Suprapubic skin (tissue), 4 donors: ENCODE measurements around the gene CYP2R1. TPM values are rescaled to one million over a fixed set of nuclear protein-coding genes. Genes with fewer than 3 reads are reported as not detected.
A peak's percentile ranks its signal among the peaks of the same experiment; 100 is the strongest.

Source experiments
- DNase-seq, 2 donors: peaks; one replicate each; pipeline ENCODE4 v3.0.0-alpha.2; 2019; ENCODE audit warnings: low spot score in 2 of 2
- H3K27ac ChIP-seq: fragments of 200-600 bp; sonication (generic); one replicate; pipeline ENCODE4 v1.5.1; 2019
- H3K27me3 ChIP-seq: fragments of 200-600 bp; sonication (generic); one replicate; pipeline ENCODE4 v1.5.1; 2019
- H3K36me3 ChIP-seq: fragments of 200-600 bp; sonication (generic); one replicate; pipeline ENCODE4 v1.5.1; 2019
- H3K4me1 ChIP-seq: fragments of 200-600 bp; sonication (generic); one replicate; pipeline ENCODE4 v1.5.1; 2019
- H3K4me3 ChIP-seq: fragments of 200-600 bp; sonication (generic); one replicate; pipeline ENCODE4 v1.5.1; 2019; ENCODE audit warnings: mild to moderate bottlenecking
- H3K9me3 ChIP-seq: fragments of 200-600 bp; sonication (generic); one replicate; pipeline ENCODE4 v1.5.1; 2019
- EP300 ChIP-seq: sonication (generic); formaldehyde crosslinking; IDR thresholded peaks from one replicate; pipeline ENCODE4 v1.6.1; 2017; ENCODE audit warnings: antibody characterized with exemption
- POLR2A ChIP-seq, 2 donors: fragments of 450-650 bp; IDR thresholded peaks; one replicate each; pipeline ENCODE4 v1.6.1; 2017; ENCODE audit warnings: antibody characterized with exemption in 2 of 2, mild to moderate bottlenecking in 2 of 2, moderate library complexity in 2 of 2
- POLR2AphosphoS5 ChIP-seq, 3 donors: sonication (generic); formaldehyde crosslinking; IDR thresholded peaks; one replicate each; pipeline ENCODE4 v1.6.1; 2017; ENCODE audit warnings: antibody characterized with exemption in 3 of 3
- WGBS: methylation state at CpG from one replicate; pipeline ENCODE4 v1.1.5; 2018; 5-methylcytosine and 5-hydroxymethylcytosine counted together
- total RNA-seq, 4 donors: library from RNA; depleted of rRNA; stranded (reverse); fragments of >200 nt; gene quantifications; one replicate each; pipeline ENCODE4 v1.1.0, GENCODE V29; 2016
- TF ChIP-seq, protein P1 (sequence below), 2 donors: fragments of 200-600 bp in 1 of 2; fragments of 450-650 bp in 1 of 2; sonication (generic) in 1 of 2; IDR thresholded peaks; one replicate each; pipeline ENCODE4 v1.5.1; 2016 to 2019; ENCODE audit warnings: antibody characterized with exemption in 2 of 2, mild to moderate bottlenecking in 1 of 2, moderate library complexity in 1 of 2

The CYP2R1 gene
- total RNA-seq, 4 donors from 2014 or later, result 14.0 to 41.3 (median 20.6) TPM

DNA sequence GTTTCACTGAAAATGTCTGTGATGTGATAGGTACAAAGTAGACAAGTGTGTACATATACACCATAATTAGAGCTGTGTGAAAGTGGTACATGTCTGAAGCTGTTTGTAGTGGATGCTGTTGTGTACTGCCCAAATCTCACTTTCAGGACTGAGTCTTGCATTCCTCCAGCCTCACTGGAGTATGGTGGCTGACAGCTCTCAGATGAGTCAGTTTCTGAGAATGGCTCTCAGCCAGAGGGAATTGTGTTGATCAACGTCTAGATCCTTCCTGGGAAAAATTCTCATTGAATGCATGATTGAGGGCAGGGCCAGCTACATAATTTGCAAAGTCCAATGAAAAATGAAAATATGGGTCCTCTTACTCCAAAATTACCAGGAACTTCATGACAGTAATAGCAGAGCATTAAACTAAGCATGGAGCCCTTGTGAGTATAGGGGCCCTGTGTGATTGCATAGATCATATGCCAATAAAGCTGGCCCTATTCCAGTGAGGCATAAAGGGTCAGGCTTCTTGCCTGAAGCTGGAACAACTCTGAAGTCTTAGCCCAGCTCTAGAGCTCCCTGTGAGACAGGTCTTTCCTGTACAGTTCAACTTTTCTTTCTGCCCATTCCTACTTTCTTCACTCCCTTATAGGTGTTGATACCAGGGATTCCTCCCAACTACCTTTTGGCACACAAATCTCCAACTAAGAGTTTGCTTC is 10.8 kb upstream of the CYP2R1 start:
- TF ChIP-seq, protein P1, sequence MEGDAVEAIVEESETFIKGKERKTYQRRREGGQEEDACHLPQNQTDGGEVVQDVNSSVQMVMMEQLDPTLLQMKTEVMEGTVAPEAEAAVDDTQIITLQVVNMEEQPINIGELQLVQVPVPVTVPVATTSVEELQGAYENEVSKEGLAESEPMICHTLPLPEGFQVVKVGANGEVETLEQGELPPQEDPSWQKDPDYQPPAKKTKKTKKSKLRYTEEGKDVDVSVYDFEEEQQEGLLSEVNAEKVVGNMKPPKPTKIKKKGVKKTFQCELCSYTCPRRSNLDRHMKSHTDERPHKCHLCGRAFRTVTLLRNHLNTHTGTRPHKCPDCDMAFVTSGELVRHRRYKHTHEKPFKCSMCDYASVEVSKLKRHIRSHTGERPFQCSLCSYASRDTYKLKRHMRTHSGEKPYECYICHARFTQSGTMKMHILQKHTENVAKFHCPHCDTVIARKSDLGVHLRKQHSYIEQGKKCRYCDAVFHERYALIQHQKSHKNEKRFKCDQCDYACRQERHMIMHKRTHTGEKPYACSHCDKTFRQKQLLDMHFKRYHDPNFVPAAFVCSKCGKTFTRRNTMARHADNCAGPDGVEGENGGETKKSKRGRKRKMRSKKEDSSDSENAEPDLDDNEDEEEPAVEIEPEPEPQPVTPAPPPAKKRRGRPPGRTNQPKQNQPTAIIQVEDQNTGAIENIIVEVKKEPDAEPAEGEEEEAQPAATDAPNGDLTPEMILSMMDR (IDR thresholded peaks at IDR 0.05), result no peak
- no peak for TF ChIP-seq POLR2A (IDR thresholded peaks at IDR 0.05)
- TF ChIP-seq POLR2AphosphoS5 (IDR thresholded peaks at IDR 0.05), result no peak
- no peak for TF ChIP-seq EP300
- Histone ChIP-seq H3K9me3 (no peaks in the 10 kb centered on the region), H3K27me3 (no peaks in the 10 kb centered on the region), H3K36me3 (no peaks in the 10 kb centered on the region), H3K4me3 (no peak overlapping the region), H3K4me1 (peaks cover 17% of the 10 kb centered on the region), H3K27ac (no peak overlapping the region)
- no peak for DNase-seq
- WGBS, result 11% methylated on average over 1 of the region's 1 CpG

DNA sequence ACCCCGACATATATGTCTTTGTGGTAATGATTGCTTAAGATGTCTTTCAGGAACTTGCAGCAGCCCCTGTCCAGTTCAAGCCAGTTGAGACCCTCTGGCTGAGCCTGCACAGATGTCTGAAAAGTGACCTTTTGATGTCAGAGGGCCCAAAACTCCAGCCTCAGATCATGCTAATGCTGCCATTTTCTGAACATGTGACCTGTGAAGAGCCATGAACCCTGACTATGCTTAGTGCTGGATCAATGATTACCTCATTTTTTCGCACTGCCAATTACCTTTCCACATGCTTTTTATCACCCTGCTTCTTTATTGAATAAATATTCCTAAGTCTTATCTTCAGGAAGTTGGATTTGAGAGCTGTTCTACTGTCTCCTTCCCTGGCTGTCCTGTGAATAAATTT is 6.9 kb upstream of the CYP2R1 start:
- peaks cover 3% of the 10 kb centered on the region for H3K4me1 ChIP-seq
- H3K27me3 ChIP-seq, result no peaks in the 10 kb centered on the region
- no peak overlapping the region for H3K4me3 ChIP-seq
- WGBS, result 90% methylated on average over 2 of the region's 2 CpGs
- no peaks in the 10 kb centered on the region for H3K9me3 ChIP-seq
- DNase-seq, result no peak
- TF ChIP-seq, protein P1 (IDR thresholded peaks at IDR 0.05), result no peak
- TF ChIP-seq POLR2AphosphoS5 (IDR thresholded peaks at IDR 0.05), result no peak
- no peak for TF ChIP-seq POLR2A (IDR thresholded peaks at IDR 0.05)
- no peak for TF ChIP-seq EP300
- H3K36me3 ChIP-seq, result no peaks in the 10 kb centered on the region
- no peak overlapping the region for H3K27ac ChIP-seq

DNA sequence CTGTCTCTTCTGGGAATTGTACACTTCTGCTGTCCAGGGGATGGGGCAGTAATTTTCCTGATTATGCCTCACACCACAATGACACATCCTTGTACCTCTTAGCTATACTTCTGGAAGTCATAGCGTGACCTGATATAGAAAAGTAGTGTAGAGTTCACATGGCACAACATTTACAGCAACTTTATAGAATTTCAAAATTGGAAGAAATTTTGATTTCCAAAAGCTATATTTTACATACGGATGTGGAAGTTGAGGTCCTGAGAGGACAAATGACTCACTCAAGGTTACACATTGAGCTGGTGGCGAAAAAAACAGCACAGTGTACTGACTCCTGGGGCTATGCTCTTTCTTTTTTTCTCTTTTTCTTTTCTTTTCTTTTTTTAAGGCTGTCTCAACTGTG is 6.3 kb upstream of the CYP2R1 start:
- Histone ChIP-seq H3K27ac (no peak overlapping the region), H3K27me3 (no peaks in the 10 kb centered on the region), H3K4me1 (peaks cover 3% of the 10 kb centered on the region), H3K4me3 (no peak overlapping the region), H3K36me3 (no peaks in the 10 kb centered on the region), H3K9me3 (no peaks in the 10 kb centered on the region)
- 91% methylated on average over 3 of the region's 3 CpGs for WGBS
- no peak for DNase-seq
- no peak for TF ChIP-seq EP300
- TF ChIP-seq POLR2A (IDR thresholded peaks at IDR 0.05), result no peak

DNA sequence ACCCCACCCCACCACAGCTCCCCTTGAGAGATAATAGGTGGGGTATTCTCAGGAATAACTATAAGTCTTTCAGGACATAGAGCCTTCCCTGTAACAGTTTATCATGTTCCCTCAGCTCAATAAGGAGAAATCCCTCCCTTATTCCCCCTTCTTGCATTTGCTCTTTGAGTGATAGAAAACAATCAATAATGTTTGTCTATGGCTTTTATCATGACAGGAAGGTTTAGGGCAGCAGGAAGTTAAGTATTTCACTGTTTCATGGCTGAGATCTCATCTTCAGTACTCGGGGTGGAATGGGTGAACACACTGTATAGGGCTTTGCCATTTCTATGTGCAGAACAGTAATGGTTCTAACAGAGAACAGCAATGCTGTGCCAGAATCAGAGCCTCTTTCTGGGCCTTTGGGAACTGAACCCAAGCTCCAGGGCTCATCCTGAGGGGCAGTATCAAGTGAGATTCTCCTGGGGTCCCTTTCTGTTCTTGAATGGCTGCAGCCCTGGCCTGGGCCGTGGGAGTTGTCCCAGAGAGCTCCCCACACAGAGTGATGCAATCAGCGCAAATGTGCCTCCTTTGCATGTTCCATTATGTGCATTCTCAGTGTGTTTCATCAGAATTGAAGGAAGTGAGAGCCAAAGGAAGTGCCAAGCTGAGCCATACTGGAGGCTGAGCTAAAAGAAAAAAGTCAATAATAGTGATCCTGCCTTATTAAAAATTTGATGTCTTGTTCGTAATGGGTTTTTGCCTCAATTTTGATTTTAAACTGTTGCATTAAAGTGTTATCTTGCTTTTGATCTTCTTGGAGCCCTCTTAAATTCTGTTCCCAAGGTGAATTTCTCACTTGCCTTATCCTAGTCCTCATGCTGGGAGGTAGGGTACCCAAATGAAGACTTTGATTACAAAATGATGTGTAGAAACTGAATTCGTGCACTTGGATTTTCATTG is 2.9 kb upstream of the CYP2R1 start:
- peak in 1 of 2 donors; percentile 65 for DNase-seq
- H3K9me3 ChIP-seq, result no peaks in the 10 kb centered on the region
- TF ChIP-seq POLR2A (IDR thresholded peaks at IDR 0.05) (no peak), EP300 (no peak), POLR2AphosphoS5 (IDR thresholded peaks at IDR 0.05) (no peak)
- TF ChIP-seq, protein P1 (IDR thresholded peaks at IDR 0.05), result no peak
- no peaks in the 10 kb centered on the region for H3K36me3 ChIP-seq
- 58% methylated on average over 5 of the region's 5 CpGs for WGBS
- no peaks in the 10 kb centered on the region for H3K27me3 ChIP-seq
- no peak overlapping the region for H3K27ac ChIP-seq
- H3K4me1 ChIP-seq, result peaks cover 19% of the 10 kb centered on the region
- H3K4me3 ChIP-seq, result no peak overlapping the region

DNA sequence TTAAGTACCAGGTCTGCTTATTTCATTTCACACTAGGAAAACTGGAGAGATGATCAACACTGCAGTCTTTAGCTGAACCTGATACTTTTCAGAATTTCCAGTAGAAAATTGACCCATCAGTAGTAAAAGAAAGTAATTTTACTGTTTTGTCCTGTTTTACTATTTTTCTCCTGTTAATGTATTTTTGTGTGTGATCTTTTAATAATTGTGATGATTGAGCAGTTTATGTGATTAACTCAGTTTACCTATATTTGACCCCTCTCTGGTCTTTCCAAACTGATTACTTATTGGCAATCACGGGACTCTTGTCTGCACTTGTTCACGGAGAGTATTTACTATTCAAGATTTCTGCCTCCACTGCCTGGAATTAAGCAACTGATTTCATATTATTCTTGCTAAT is 546 bp upstream of the CYP2R1 start:
- Histone ChIP-seq H3K9me3 (no peaks in the 10 kb centered on the region), H3K27ac (peak overlapping the region; percentile 95), H3K4me3 (peak overlapping the region; percentile 86), H3K36me3 (no peaks in the 10 kb centered on the region), H3K27me3 (no peaks in the 10 kb centered on the region), H3K4me1 (peaks cover 38% of the 10 kb centered on the region)
- TF ChIP-seq POLR2AphosphoS5 (IDR thresholded peaks at IDR 0.05) (no peak), EP300 (no peak), POLR2A (IDR thresholded peaks at IDR 0.05) (no peak)
- TF ChIP-seq, protein P1 (IDR thresholded peaks at IDR 0.05), result no peak
- DNase-seq, result no peak
- WGBS, result 66% methylated on average over 2 of the region's 2 CpGs
